ENCODE results near the gene SLC24A3.

SLC24A3 gene

DNA sequence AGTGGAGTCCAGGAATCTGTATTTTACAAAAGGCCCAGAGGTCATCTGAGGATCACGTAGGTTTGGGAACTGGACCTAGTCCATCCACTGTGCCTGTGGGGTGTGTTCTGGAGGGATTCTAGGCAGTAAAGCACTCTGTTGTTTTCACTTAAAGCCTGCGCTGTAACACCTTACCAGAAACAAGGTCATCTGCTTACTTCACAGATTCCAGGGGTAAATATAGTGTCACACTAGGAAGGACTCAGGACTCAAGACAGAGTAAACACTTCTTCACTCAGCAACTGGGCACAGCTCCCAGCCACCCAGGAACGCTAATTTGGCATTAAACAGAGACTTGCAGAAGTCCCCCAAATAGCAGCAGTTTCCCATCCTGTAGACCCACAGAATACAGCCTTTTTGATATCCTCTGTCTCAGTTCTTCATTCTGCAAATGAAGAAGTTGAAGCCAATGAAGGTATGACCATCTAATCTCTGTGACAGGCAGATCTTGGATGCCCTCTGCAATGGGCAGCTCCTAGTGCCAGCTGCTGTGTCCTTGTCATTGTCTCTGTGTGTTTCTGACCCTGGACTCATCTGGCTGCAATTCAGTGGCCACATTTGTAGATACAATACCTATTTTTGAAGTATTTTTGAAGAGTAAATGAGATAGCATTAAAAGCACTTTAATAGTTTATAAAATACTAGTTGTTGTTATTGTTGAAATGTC, 129.1 kb downstream of the SLC24A3 start:
- H3K36me3 ChIP-seq (ENCODE audit: control insufficient read depth, insufficient read depth, low read length), result no peaks in the 10 kb centered on the region
- H3K27ac ChIP-seq (ENCODE audit: low read depth, low read length, severe bottlenecking), result no peak overlapping the region
- H3K9me3 ChIP-seq (ENCODE audit: control insufficient read depth, low read length), result no peaks in the 10 kb centered on the region
- H3K4me1 ChIP-seq (ENCODE audit: control insufficient read depth, insufficient read depth, low read length, poor library complexity, severe bottlenecking), result no peaks in the 10 kb centered on the region
- WGBS, 2 experiments (ENCODE audit: insufficient coverage in 2 of 2), result 95 to 100% methylated on average over 2 to 3 of the region's 3 CpGs
- H3K4me3 ChIP-seq (ENCODE audit: extremely low read depth, insufficient read depth, low read length, poor library complexity, severe bottlenecking), result no peak overlapping the region

- 67 to 100% methylated on average over 1 of the region's 2 CpGs for WGBS, 2 experiments (ENCODE audit: insufficient coverage in 2 of 2)
- Histone ChIP-seq H3K27ac (ENCODE audit: low read depth, low read length, severe bottlenecking) (no peak overlapping the region), H3K36me3 (ENCODE audit: control insufficient read depth, insufficient read depth, low read length) (no peaks in the 10 kb centered on the region)
These were observed 131.9 kb downstream of the SLC24A3 start for GRCh38 chr20:19344341-19344740.

DNA sequence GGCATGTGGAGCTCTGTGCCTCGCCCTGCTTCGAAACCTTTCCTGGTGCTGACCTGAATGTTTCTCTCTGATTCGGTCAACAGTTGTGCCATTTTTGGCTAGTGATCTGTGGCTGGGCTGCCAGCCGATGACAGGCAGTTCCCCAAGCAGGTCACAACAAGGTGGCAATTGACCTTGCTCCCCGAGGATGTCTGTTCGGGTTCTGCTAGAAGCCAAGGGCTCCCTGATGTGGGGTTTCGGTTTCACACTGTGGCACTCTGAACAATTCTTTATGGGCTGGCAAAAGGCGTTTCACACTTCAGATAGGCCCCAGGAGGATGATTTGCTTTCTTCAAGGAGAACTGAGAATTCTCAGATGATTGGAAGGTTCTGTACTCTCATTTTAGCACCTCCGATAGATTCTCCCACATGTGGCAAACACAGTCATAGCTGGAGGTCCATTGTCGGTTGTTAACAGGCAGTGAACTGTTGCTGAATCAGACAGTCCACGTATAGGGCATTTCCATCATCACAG, 135.6 kb downstream of the SLC24A3 start:
- no peak overlapping the region for H3K27ac ChIP-seq (ENCODE audit: low read depth, low read length, severe bottlenecking)
- 85 to 89% methylated on average over 10 of the region's 11 CpGs for WGBS, 2 experiments (ENCODE audit: insufficient coverage in 2 of 2)
- no peaks in the 10 kb centered on the region for H3K4me1 ChIP-seq (ENCODE audit: control insufficient read depth, insufficient read depth, low read length, poor library complexity, severe bottlenecking)
- no peaks in the 10 kb centered on the region for H3K9me3 ChIP-seq (ENCODE audit: control insufficient read depth, low read length)
- no peak overlapping the region for H3K4me3 ChIP-seq (ENCODE audit: extremely low read depth, insufficient read depth, low read length, poor library complexity, severe bottlenecking)
- H3K36me3 ChIP-seq (ENCODE audit: control insufficient read depth, insufficient read depth, low read length), result no peaks in the 10 kb centered on the region

More at GRCh38 chr20:19344341-19344740, 131.9 kb downstream of the SLC24A3 start:
- H3K4me3 ChIP-seq (ENCODE audit: extremely low read depth, insufficient read depth, low read length, poor library complexity, severe bottlenecking), result no peak overlapping the region
- H3K9me3 ChIP-seq (ENCODE audit: control insufficient read depth, low read length), result no peaks in the 10 kb centered on the region
- H3K4me1 ChIP-seq (ENCODE audit: control insufficient read depth, insufficient read depth, low read length, poor library complexity, severe bottlenecking), result no peaks in the 10 kb centered on the region

GRCh38 chr20:19348582-19348981, 136.1 kb downstream of the SLC24A3 start:
- Histone ChIP-seq H3K9me3 (ENCODE audit: control insufficient read depth, low read length) (no peaks in the 10 kb centered on the region), H3K27ac (ENCODE audit: low read depth, low read length, severe bottlenecking) (no peak overlapping the region), H3K36me3 (ENCODE audit: control insufficient read depth, insufficient read depth, low read length) (no peaks in the 10 kb centered on the region), H3K4me3 (ENCODE audit: extremely low read depth, insufficient read depth, low read length, poor library complexity, severe bottlenecking) (no peak overlapping the region), H3K4me1 (ENCODE audit: control insufficient read depth, insufficient read depth, low read length, poor library complexity, severe bottlenecking) (no peaks in the 10 kb centered on the region)
- whole genome bisulfite sequencing, 2 experiments (ENCODE audit: insufficient coverage in 2 of 2), result 80 to 89% methylated on average over 1 to 3 of the region's 3 CpGs

- Histone ChIP-seq H3K4me1 (ENCODE audit: control insufficient read depth, insufficient read depth, low read length, poor library complexity, severe bottlenecking) (no peaks in the 10 kb centered on the region), H3K36me3 (ENCODE audit: control insufficient read depth, insufficient read depth, low read length) (no peaks in the 10 kb centered on the region), H3K9me3 (ENCODE audit: control insufficient read depth, low read length) (no peaks in the 10 kb centered on the region), H3K4me3 (ENCODE audit: extremely low read depth, insufficient read depth, low read length, poor library complexity, severe bottlenecking) (no peak overlapping the region), H3K27ac (ENCODE audit: low read depth, low read length, severe bottlenecking) (no peak overlapping the region)
- WGBS, 2 experiments (ENCODE audit: insufficient coverage in 2 of 2), result 95 to 98% methylated on average over 4 to 5 of the region's 5 CpGs
These were observed 137.4 kb downstream of the SLC24A3 start for GRCh38 chr20:19349879-19350278.

- Histone ChIP-seq H3K4me1 (ENCODE audit: control insufficient read depth, insufficient read depth, low read length, poor library complexity, severe bottlenecking) (no peaks in the 10 kb centered on the region), H3K4me3 (ENCODE audit: extremely low read depth, insufficient read depth, low read length, poor library complexity, severe bottlenecking) (no peak overlapping the region), H3K9me3 (ENCODE audit: control insufficient read depth, low read length) (no peaks in the 10 kb centered on the region), H3K27ac (ENCODE audit: low read depth, low read length, severe bottlenecking) (no peak overlapping the region), H3K36me3 (ENCODE audit: control insufficient read depth, insufficient read depth, low read length) (no peaks in the 10 kb centered on the region)
- no CpG with 5 or more reads among the region's 2 CpGs for WGBS, 2 experiments (ENCODE audit: insufficient coverage in 2 of 2)
These were observed 139.1 kb downstream of the SLC24A3 start for GRCh38 chr20:19351542-19351941.

DNA sequence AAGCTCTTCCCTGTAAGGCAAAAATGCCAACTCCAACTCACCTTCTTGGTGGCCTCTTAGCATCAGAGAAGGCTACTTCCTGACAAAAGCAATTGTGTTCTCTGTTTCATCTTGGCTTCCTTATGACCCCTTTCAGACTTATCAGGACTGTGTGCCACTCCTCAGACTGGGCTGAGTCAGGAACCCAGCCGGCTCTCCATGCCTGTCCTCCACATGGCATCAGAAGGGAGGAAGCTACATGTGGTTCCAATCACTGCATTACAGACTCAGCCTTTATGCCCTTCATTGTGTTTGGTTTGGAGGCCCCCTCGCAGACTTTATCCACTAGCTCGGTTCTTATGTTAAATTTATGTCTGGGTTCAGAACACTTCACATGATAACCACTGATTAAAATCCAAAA, 142.5 kb downstream of the SLC24A3 start:
- no peak overlapping the region for H3K27ac ChIP-seq (ENCODE audit: low read depth, low read length, severe bottlenecking)
- no peaks in the 10 kb centered on the region for H3K36me3 ChIP-seq (ENCODE audit: control insufficient read depth, insufficient read depth, low read length)
- no peak overlapping the region for H3K4me3 ChIP-seq (ENCODE audit: extremely low read depth, insufficient read depth, low read length, poor library complexity, severe bottlenecking)
- H3K4me1 ChIP-seq (ENCODE audit: control insufficient read depth, insufficient read depth, low read length, poor library complexity, severe bottlenecking), result no peaks in the 10 kb centered on the region
- WGBS, 2 experiments (ENCODE audit: insufficient coverage in 2 of 2), result 100% methylated on average over 1 of the region's 3 CpGs
- no peaks in the 10 kb centered on the region for H3K9me3 ChIP-seq (ENCODE audit: control insufficient read depth, low read length)

- Histone ChIP-seq H3K27ac (ENCODE audit: low read depth, low read length, severe bottlenecking) (no peak overlapping the region), H3K36me3 (ENCODE audit: control insufficient read depth, insufficient read depth, low read length) (no peaks in the 10 kb centered on the region), H3K4me1 (ENCODE audit: control insufficient read depth, insufficient read depth, low read length, poor library complexity, severe bottlenecking) (no peaks in the 10 kb centered on the region), H3K9me3 (ENCODE audit: control insufficient read depth, low read length) (no peaks in the 10 kb centered on the region), H3K4me3 (ENCODE audit: extremely low read depth, insufficient read depth, low read length, poor library complexity, severe bottlenecking) (no peak overlapping the region)
- WGBS, 2 experiments (ENCODE audit: insufficient coverage in 2 of 2), result 100% methylated on average over 1 of the region's 3 CpGs
These were observed 149.3 kb downstream of the SLC24A3 start for GRCh38 chr20:19361790-19362189.

- WGBS, 2 experiments (ENCODE audit: insufficient coverage in 2 of 2), result 80 to 85% methylated on average over 3 to 4 of the region's 4 CpGs
- no peak overlapping the region for H3K27ac ChIP-seq (ENCODE audit: low read depth, low read length, severe bottlenecking)
These were observed 151.0 kb downstream of the SLC24A3 start for GRCh38 chr20:19363476-19363875.

GRCh38 chr20:19367591-19367990, 155.1 kb downstream of the SLC24A3 start:
- no peak overlapping the region for H3K4me3 ChIP-seq (ENCODE audit: extremely low read depth, insufficient read depth, low read length, poor library complexity, severe bottlenecking)
- WGBS, 2 experiments (ENCODE audit: insufficient coverage in 2 of 2), result 87 to 100% methylated on average over 1 to 2 of the region's 2 CpGs
- H3K36me3 ChIP-seq (ENCODE audit: control insufficient read depth, insufficient read depth, low read length), result no peaks in the 10 kb centered on the region
- H3K4me1 ChIP-seq (ENCODE audit: control insufficient read depth, insufficient read depth, low read length, poor library complexity, severe bottlenecking), result no peaks in the 10 kb centered on the region
- no peaks in the 10 kb centered on the region for H3K9me3 ChIP-seq (ENCODE audit: control insufficient read depth, low read length)
- H3K27ac ChIP-seq (ENCODE audit: low read depth, low read length, severe bottlenecking), result no peak overlapping the region

More at GRCh38 chr20:19363476-19363875, 151.0 kb downstream of the SLC24A3 start:
- Histone ChIP-seq H3K4me1 (ENCODE audit: control insufficient read depth, insufficient read depth, low read length, poor library complexity, severe bottlenecking) (no peaks in the 10 kb centered on the region), H3K4me3 (ENCODE audit: extremely low read depth, insufficient read depth, low read length, poor library complexity, severe bottlenecking) (no peak overlapping the region), H3K9me3 (ENCODE audit: control insufficient read depth, low read length) (no peaks in the 10 kb centered on the region), H3K36me3 (ENCODE audit: control insufficient read depth, insufficient read depth, low read length) (no peaks in the 10 kb centered on the region)

DNA sequence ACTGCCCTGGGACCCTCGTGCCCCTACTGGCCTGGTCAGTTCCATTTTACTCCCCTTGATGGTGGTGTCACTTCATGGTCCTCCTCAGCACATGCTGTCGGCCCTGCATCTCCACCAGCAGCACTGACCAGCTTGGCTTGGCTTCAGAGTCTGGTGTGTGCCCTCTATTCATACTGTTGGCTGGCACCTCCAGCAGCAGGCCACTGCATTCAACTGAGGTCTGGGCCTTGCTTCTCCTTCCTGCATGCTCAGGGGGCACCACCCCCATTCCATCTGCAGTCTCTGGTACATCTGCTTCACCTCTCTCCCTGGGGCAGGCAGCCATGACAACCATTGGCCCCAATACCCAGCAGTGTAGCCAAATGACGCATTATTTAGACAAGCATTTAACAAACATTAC, 155.9 kb downstream of the SLC24A3 start:
- H3K4me1 ChIP-seq (ENCODE audit: control insufficient read depth, insufficient read depth, low read length, poor library complexity, severe bottlenecking), result no peaks in the 10 kb centered on the region
- H3K4me3 ChIP-seq (ENCODE audit: extremely low read depth, insufficient read depth, low read length, poor library complexity, severe bottlenecking), result no peak overlapping the region
- WGBS, 2 experiments (ENCODE audit: insufficient coverage in 2 of 2), result 85 to 94% methylated on average over 3 of the region's 3 CpGs
- no peaks in the 10 kb centered on the region for H3K9me3 ChIP-seq (ENCODE audit: control insufficient read depth, low read length)
- H3K27ac ChIP-seq (ENCODE audit: low read depth, low read length, severe bottlenecking), result no peak overlapping the region
- H3K36me3 ChIP-seq (ENCODE audit: control insufficient read depth, insufficient read depth, low read length), result no peaks in the 10 kb centered on the region

All from mesodermal cell (in vitro differentiated cells).